HuH-7.5 (cell line): ENCODE data around the gene NR2F1-AS1.
"Not testable (repeated sequence)": the region's sequence is repeated elsewhere in the genome, so short reads cannot be mapped to it uniquely, and the experiment has no call there.

Experiments used
- DNase-seq: peaks from one replicate; pipeline ENCODE4 v3.0.0; 2011; ENCODE audit warnings: low spot score

NR2F1-AS1 gene

DNA sequence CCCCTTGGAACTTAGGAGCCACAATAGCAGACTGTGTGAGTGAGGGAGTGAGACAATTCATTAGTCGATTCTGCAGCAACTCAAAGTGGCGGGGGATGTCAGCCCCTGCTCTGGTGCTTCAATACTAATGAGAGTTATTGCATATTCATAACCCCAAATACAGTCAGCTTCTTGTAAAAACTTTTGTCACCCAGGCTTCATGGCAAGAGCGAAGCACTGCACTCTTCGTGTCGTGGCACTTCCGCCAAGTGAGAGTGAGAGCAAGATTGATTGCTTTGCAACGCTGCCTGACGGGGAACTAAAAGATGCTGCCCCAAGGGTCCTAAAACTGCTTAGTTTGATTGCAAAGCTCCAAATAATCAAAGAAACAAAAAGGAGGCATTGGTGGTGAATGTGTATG is 150.9 kb downstream of the NR2F1-AS1 start:
- no peak for DNase-seq

GRCh38 chr5:93428868-93429267 is 152.2 kb downstream of the NR2F1-AS1 start:
- DNase-seq = no peak

DNA sequence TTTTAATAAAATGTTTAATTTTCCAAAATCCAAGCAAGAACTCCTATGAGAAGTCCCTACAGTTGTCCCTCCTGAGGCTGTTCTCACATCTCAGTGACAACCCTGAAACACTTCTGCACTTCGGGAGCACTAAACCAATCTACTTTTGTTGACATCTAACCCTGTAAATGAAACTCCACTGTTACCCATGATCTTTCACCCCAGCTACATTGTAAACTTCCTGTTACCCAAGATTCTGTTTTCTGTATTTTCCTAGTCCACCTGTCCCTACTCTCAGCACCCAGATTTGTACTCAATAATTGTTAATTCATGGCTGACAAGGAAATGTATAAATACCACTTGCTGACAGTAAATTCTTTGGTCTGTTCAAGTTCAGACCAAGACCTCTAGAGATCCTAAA is 153.7 kb downstream of the NR2F1-AS1 start:
- DNase-seq = no peak

DNA sequence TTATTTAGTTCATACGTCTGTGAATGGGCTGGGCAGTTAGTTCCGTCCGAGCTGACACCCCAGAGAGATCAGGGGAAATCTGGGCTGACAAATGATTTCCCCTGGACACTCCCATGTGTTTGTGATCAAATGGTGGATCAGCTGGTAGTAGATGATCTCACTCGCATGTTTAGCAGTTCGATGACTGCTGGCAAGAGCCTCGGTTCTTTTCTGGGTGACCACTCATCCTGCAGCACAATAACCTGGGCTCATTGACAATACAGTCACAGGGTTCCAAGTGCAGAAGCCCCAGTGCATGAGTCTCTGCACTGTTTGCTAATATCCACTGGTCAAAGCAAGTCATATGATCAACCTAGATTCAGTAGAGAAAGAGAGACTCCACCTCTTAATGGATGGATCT is 155.9 kb downstream of the NR2F1-AS1 start:
- no peak for DNase-seq

DNA sequence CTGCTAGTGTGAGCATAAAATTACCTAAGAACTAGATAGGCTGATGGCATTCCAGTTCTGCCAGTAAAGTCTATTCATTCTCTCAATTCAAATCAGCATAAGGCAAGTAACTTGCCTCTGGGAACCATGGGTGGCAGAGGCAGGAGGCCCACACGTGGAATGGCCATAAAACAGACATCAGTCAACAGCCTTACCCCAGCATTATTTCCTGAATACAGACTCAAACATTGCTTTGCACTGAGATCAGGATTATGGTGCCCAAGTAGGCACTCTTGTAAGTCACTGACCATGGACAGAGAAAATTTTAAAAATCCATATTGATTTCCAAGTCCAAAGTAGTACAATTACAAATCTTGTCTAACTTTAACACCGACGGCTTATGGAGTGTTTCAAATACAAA is 157.7 kb downstream of the NR2F1-AS1 start:
- DNase-seq = no peak

DNA sequence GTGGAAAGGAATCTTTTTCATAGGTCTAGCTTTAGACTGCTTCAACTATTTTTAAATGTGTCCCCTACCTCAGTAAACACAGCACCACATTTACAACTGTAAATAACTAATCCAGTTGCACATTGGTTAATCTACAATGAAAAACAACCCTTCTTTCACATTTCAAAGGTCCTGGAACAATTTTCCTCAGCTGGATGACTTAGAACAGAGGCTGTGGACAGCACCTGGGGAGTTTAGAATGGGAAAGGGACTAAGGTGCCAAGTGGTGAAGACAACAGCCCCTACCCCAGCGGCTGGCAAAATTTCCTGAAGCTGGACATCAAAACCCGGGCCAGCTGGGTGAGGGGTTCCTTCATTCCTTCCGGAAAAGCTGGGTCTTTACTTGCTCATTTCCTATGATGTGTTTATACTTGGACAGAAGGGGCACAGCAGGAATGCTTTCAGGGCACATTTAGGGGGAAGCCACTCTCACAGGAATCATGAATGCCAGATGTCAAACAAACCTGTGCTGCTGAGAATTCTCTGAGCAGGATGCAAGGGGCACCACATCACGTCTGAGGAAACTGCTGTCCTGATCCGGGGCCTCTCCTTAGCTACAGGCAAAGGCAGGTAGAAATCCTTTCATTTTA is 158.3 kb downstream of the NR2F1-AS1 start:
- DNase-seq = no peak

GRCh38 chr5:93421987-93422401 is 159.0 kb downstream of the NR2F1-AS1 start:
- DNase-seq = no peak

DNA sequence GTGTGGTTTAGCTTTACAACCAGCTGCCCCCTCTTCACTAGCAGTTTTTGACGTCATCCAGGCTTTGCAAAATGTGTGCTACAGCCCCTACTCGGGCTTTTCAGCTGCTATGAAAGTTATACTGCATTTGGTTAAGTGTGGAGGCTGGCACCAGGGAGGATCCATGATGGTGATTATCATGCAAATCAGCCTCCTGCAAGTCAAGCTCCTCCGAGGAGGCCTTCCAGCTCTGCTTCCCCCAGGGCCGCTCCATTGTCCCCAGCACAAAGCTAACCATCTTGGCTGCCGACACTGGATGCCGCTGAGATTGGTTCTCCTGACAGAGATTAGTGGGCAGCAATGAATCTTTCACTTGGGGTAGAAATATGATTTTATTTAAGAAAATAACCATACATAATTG is 159.6 kb downstream of the NR2F1-AS1 start:
- DNase-seq = no peak

DNA sequence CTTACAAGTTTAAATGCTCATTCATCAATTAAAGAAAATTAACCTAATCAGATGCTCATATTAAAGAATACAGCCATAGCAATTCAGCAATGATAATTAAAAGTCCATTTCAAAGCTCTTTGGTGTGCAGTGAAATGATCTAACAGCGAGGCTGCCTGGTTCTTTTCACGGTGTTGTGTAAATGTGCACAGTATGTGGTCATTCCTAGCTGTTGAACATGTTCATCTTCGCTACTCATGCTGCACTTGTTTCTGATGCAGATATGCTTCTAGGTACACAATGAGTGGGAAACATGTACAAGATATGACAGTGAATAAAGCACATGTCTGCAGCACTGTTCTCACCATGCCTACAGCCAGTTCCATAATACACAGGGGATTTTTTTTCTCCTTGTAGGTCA is 163.5 kb downstream of the NR2F1-AS1 start:
- DNase-seq = no peak

GRCh38 chr5:93415819-93416218 is 165.2 kb downstream of the NR2F1-AS1 start:
- no peak for DNase-seq

DNA sequence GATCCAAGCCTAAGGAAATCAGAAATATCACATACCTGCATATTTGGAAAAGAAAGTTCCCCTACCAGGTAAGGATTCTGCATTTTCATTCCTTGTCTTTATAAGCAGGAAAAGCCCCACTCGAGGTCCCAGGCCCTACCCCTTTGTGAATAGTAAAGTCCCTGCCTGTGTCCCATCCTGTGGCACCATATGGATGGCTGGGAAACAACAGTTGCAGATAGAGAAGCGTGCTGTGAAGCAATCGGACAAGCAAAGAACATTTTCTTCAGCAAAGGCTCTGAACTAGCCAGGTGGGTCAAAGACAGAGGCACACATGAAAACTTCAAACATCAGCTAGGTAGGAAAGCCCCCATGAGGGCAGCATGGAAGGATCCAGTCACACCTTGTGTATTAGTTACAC is 169.3 kb downstream of the NR2F1-AS1 start:
- no peak for DNase-seq

GRCh38 chr5:93409691-93410090 is 171.3 kb downstream of the NR2F1-AS1 start:
- no peak for DNase-seq

DNA sequence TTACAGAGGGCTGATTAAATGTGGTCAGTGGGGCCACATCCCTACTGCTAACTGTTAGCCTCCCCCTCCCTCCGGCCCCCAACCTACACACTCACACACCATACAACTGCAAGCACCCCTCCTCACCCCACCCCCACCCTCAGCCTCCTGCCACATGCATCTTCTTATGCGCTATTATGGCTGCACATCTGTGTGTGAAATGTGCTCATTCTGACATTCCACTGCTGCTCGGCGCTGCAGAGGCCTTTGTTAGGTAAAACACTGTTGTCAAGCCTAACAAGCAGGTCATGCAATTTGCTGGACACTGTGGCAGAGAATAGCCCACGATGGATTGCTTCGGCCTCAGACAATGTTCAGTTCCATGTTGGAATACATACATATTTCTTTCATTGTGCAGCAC is 173.6 kb downstream of the NR2F1-AS1 start:
- DNase-seq = no peak

- no peak for DNase-seq
These were observed 174.0 kb downstream of the NR2F1-AS1 start for GRCh38 chr5:93406971-93407401.

DNA sequence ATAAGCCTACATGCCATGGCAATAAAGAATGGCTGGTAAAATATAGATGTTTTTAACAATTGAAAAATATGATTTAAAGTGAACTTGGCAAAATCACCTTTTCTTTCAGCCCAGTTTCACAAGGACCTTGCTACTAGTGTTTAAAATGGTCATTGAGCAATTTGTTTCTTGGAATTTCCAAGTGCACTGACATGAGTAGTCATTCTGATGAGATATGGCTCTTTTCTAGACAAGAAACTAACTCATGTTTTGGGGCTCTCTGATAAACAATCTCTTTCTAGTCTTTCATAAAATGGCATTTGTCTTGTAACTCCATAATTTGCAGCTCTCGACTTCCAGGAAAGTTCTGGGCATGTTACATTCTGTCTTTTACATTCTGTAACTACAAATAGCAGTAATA is 176.8 kb downstream of the NR2F1-AS1 start:
- no peak for DNase-seq

DNA sequence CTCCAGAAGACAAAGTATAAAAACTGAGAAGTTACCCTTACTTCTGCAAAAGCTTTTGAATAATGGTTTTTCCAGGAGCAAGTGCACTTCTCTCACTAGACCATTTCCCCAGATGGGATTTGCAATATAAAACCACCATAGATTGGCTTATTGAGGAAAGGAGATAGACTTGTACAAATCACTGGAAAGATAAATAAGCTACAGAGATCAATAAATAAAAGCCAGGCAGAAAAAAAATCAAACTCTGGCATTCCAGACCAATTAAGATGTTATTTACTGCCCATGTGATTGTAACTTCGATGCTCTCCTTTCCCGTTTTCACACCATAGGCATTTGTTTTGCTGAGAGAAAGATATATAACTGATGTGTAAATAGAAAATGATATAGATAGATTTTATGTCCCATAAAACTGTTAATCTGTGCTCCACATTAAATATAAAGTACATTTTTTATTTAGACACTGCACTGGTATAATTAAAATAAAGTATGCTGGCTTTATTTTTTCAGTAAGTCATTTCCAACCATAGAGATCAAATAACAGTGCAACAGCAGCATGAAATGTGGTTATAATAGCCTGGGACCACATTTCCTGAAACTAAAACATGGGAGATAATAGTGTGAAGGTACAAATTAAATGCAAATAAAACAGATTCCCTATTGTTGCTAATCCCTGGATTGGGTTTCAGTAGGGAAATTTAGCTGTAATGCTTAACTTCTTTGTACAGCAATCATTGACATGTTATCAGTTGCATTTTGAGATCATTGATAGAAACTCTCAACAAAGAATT is 177.7 kb downstream of the NR2F1-AS1 start:
- DNase-seq = no peak

DNA sequence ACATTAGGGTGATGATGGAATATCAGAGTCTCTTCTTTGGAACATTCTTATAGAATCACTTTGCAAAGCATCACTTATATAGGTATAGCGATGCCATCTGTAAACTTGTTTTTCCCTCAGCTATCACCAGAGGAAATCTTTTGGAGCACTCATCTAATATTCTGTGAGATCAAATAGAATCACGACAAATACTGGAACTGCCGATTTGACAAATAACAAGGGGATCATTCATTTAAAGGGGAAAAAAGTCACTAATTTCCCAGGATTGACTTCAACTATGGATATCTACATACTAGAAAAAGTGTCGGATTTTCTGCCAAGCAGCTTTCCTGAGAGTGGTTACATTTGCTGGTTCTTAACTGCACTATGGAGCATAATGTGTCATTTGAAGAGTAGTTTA is 178.6 kb downstream of the NR2F1-AS1 start:
- DNase-seq = no peak

- no peak for DNase-seq
These were observed 179.3 kb downstream of the NR2F1-AS1 start for GRCh38 chr5:93401634-93402213.

DNA sequence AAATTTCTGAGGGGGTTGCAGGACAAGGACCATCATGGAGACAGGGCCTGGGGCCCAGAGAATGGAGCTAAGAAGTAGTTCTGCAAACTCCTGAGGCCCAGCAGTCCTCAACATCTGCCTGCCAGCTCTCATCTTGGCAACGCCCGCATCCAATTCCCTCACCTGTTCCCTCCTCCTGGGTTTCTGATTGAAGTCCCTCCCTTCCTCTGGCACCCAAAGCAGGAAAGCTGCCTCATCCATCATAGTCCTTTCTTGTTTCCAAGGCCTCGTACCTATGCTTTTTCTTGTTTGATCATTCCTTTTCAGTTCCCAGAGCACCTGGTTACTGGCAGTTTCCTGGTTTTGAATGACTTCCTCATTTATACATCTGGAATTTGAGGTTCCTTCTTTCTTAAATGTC is 181.3 kb downstream of the NR2F1-AS1 start:
- DNase-seq = no peak

GRCh38 chr5:93395971-93396379 is 185.0 kb downstream of the NR2F1-AS1 start:
- no peak for DNase-seq

DNA sequence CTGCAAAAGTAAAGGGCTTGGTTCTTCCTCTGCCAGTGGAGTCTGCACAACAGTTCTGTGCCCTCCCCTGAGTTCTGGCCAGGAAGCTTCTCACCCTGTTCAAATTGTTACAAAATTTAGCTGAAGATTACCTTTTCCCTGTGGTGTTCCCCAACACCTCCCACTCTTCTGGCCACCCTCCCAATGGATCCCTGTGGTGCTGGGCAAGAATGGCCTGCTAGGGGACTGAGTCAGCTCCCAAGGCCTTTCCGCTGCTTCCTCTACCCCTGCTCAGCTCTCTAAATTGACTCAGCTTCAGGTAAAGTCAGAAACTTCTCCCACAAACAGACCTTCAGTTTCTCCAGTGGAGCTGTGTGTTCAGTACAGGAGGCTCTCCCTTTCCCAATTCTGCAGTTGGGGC is 186.0 kb downstream of the NR2F1-AS1 start:
- DNase-seq = no peak

DNA sequence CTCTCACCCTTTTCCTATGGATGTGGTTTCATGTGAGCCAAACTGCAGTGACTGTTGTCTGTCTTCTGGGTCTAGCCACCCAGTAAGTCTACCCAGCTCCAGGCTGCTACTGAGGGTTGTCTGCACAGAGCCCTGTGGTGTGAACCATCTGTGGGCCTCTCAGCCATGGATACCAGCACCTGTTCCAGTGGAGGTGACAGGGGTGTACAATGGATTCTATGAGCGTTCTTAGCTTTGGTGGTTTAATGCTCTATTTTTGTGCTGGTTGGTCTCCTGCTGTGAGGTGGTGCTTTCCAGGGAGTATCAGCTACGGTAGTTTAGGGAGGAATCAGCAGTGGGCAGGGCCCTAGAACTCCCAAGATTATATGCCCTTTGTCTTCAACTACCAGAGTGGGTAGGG is 186.7 kb downstream of the NR2F1-AS1 start:
- DNase-seq = no peak

DNA sequence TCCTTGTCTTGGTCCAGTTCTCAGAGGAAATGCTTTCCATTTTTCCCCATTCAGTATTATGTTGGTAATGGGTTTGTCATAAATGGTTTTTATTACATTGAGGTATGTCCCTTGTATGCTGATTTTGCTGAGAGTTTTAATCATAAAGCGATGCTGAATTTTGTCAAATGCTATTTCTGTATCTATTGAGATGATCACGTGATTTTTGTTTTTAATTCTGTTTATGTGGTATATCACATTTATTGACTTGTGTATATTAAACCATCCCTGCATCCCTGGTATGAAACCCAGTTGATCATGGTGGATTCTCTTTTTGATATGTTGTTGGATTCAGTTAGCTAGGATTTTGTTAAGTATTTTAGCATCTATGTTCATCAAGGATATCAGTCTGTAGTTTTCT is 189.8 kb downstream of the NR2F1-AS1 start:
- not testable (repeated sequence) for DNase-seq
